ENCODE results near the gene TMF1. TPM values are rescaled to one million over a fixed set of nuclear protein-coding genes. Genes with fewer than 3 reads are reported as not detected.

TMF1 gene
- total RNA-seq, 2 experiments from 2014 or later, result 38.9 to 42.1 TPM

GRCh38 chr3:68974711-68975110, 77.4 kb downstream of the TMF1 start:
- H3K4me1 Mint-ChIP-seq (ENCODE audit: low read depth), result no peaks in the 10 kb centered on the region
- TF ChIP-seq CTCF (IDR thresholded peaks at IDR 0.05), result no peak
- ChIA-PET CTCF (no interaction called here), POLR2A (no interaction called here)
- H3K36me3 Mint-ChIP-seq (ENCODE audit: low read depth), result peaks cover 8% of the 10 kb centered on the region
- no peak for ATAC-seq
- no peak for DNase-seq
- no peak overlapping the region for H3K4me3 Mint-ChIP-seq
- peaks cover 2% of the 10 kb centered on the region for H3K27me3 Mint-ChIP-seq
- no peak overlapping the region for H3K27ac Mint-ChIP-seq
- intact Hi-C loops (cut with micrococcal nuclease), result no loop called here
- no peaks in the 10 kb centered on the region for H3K9me3 Mint-ChIP-seq

- H3K4me1 Mint-ChIP-seq (ENCODE audit: low read depth), result no peaks in the 10 kb centered on the region
- intact Hi-C loops (cut with micrococcal nuclease), result no loop called here
- ChIA-PET CTCF (no interaction called here), POLR2A (no interaction called here)
- peaks cover 8% of the 10 kb centered on the region for H3K36me3 Mint-ChIP-seq (ENCODE audit: low read depth)
- H3K27ac Mint-ChIP-seq, result no peak overlapping the region
- ATAC-seq (no peak), DNase-seq (no peak)
- no peak for TF ChIP-seq CTCF (IDR thresholded peaks at IDR 0.05)
- no peaks in the 10 kb centered on the region for H3K9me3 Mint-ChIP-seq
- peaks cover 3% of the 10 kb centered on the region for H3K27me3 Mint-ChIP-seq
- H3K4me3 Mint-ChIP-seq, result no peak overlapping the region
Observed at GRCh38 chr3:68973639-68974038, 78.5 kb downstream of the TMF1 start.

GRCh38 chr3:68972358-68972979, 79.7 kb downstream of the TMF1 start:
- CTCF ChIA-PET, result interaction anchor here (0.7 to 2.0 kb wide), 10 partner anchors 11 to 437 kb away, joined by 3 to 7 read pairs (median 4); no protein-coding TSS in a partner anchor
- intact Hi-C loops (cut with micrococcal nuclease), result no loop called here
- no peaks in the 10 kb centered on the region for H3K4me1 Mint-ChIP-seq (ENCODE audit: low read depth)
- H3K36me3 Mint-ChIP-seq (ENCODE audit: low read depth), result peaks cover 1% of the 10 kb centered on the region
- POLR2A ChIA-PET, result no interaction called here
- peaks cover 3% of the 10 kb centered on the region for H3K27me3 Mint-ChIP-seq
- no peaks in the 10 kb centered on the region for H3K9me3 Mint-ChIP-seq
- peak; percentile 65 for TF ChIP-seq CTCF (IDR thresholded peaks at IDR 0.05)
- ATAC-seq (peak; percentile 75), DNase-seq (peak; percentile 71)
- no peak overlapping the region for H3K4me3 Mint-ChIP-seq
- H3K27ac Mint-ChIP-seq, result no peak overlapping the region

Small RNA genes within 50 kb of the gene (microRNA-seq; reads per million reads assigned to microRNA genes)
- 3.9 reads per million, percentile 13 among the genes with 10 or more reads in this experiment for gene MIR3136 (ENCODE audit: borderline microRNAs expressed, borderline replicate concordance)

Other genes starting within 250 kb of the TMF1 start
- not detected for gene TAFA4, start 119.8 kb downstream of the TMF1 start, total RNA-seq
- gene EOGT, start 38.6 kb downstream of the TMF1 start, total RNA-seq, result 1 to 10 TPM; 4.3 to 4.9 TPM
- 10 to 100 TPM; 72.7 to 75.6 TPM for gene UBA3, start 28.0 kb upstream of the TMF1 start, total RNA-seq
- gene ARL6IP5, start 32.6 kb upstream of the TMF1 start, total RNA-seq, result 10 to 100 TPM; 72.7 to 74.2 TPM
- not detected for gene LMOD3, start 70.3 kb upstream of the TMF1 start, total RNA-seq

All from activated CD8-positive, alpha-beta T cell treated with anti-CD3 and anti-CD28 coated beads for 36 hours (primary cell).